Measurements from ENCODE around the gene EIF5A.

EIF5A gene

DNA sequence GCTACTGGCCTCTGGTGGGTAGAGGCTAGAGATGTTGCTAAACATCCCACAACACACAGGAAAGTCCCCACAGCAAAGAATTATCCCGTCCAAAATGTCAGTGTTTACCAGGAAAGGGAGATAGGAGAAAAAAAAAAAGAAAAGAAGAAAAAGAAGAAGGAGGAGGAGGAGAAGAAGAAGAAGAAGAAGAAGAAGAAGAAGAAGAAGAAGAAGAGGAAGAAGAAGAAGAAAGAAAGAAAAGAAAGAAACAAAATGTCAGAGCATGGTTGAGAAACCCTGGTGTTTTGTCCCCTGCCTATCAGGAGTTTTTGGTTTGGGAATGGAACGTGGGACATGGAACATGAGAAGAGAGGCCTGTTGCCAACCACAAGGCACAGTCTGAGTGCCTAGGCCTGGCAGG, 50.0 kb downstream of the EIF5A start:
- DNase-seq, result no peak

DNA sequence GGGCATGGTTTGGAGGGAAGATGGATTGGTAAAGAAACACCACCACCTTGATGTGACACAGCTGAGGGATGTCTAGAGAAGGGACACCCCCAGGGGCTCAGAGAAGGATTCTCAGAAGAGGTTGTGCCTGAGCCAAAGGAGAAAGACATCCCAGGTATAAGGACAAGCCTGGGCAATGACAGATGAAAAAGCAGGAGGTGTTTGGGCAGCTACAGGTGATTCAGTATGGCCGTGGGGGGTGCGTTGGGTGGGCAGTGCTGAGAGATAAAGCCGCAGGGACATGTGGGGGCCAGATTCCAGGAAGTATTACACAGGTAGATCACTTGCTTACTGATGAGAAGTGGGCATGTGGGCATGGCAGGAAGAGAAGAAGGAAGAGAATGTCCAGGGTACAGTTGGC, 54.5 kb downstream of the EIF5A start:
- no peak for DNase-seq
